GM19240 (cell line): ENCODE results near the gene NEMP1.
"Not testable (repeated sequence)": the region's sequence is repeated elsewhere in the genome, so short reads cannot be mapped to it uniquely, and the experiment has no call there.

Experiments
- DNase-seq: peaks from one replicate; pipeline ENCODE4 v3.0.0; 2011; ENCODE audit warnings: low spot score; ENCODE audit not compliant: insufficient read length

The NEMP1 gene

DNA sequence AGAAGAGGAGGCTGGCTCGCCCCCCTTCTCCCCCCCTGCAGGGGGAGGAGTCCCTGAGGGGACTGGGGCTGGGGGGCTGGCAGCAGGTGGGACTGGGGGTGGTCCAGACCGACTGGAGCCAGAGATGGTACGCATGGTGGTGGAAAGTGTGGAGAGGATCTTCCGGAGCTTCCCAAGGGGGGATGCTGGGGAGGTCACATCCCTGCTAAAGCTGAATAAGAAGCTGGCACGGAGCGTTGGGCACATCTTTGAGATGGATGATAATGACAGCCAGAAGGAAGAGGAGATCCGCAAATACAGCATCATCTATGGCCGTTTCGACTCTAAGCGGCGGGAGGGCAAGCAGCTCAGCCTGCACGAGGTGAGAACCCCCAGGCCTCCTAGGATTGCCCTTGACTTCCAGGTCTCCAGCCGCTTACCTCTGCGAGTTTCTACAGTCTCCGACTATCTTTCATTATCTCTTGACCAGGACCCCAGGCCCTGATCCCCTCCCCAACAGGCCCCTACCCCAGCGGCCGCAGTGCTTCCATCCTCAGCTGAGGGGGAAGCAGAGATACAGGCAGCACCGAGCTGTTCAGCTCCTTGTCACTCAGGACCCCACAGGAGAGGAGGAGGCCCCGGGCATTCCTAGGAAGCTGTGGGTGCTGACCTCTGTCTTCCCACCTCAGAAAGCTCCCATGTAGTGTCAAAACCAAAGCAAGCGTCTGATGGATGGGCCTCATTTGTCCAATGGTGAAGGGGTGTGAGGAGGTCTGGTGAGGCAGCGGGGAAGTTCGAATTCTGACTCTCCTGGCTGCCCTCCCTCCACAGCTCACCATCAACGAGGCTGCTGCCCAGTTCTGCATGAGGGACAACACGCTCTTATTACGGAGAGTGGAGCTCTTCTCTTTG lies 13.3 kb upstream of the NEMP1 start:
- DNase-seq, result no peak

DNA sequence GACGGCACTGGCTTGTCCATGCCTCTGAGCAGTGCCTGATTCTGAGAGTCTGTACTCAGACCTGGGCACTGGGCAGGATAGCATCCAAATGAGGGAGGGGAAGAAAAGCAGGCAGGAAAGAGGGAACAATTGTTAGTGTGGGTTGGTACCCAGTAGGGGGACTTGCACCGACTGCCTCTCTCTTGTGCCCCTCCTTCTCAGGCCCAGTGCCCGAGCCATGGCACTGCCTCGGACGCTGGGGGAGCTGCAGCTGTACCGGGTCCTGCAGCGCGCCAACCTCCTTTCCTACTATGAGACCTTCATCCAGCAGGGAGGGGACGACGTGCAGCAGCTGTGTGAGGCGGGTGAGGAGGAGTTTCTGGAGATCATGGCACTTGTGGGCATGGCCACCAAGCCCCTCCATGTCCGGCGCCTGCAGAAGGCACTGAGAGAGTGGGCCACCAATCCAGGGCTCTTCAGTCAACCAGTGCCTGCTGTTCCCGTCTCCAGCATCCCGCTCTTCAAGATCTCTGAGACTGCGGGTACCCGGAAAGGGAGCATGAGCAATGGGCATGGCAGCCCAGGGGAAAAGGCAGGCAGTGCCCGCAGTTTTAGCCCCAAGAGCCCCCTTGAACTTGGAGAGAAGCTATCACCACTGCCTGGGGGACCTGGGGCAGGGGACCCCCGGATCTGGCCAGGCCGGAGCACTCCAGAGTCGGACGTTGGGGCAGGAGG lies 12.5 kb upstream of the NEMP1 start:
- no peak for DNase-seq

DNA sequence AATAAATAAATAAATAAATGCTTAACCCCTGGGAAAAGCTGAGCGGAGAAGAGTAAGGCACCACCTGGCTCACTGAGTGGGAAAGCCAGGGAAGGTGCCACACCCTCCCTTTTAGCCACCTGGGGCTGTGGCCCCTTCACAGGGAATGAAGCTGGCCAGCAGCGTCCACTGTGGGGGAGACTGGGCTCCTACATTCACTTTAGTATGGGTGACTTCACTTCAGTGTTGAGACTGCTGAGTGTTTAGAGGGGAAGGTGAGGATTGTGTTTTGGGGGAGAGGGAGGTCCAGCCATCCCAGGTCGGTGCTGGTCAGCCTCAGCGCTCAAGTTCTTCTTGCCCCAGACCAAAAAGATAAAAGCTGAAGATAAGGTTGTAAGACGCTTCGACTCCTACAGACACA lies 11.9 kb upstream of the NEMP1 start:
- no peak for DNase-seq

DNA sequence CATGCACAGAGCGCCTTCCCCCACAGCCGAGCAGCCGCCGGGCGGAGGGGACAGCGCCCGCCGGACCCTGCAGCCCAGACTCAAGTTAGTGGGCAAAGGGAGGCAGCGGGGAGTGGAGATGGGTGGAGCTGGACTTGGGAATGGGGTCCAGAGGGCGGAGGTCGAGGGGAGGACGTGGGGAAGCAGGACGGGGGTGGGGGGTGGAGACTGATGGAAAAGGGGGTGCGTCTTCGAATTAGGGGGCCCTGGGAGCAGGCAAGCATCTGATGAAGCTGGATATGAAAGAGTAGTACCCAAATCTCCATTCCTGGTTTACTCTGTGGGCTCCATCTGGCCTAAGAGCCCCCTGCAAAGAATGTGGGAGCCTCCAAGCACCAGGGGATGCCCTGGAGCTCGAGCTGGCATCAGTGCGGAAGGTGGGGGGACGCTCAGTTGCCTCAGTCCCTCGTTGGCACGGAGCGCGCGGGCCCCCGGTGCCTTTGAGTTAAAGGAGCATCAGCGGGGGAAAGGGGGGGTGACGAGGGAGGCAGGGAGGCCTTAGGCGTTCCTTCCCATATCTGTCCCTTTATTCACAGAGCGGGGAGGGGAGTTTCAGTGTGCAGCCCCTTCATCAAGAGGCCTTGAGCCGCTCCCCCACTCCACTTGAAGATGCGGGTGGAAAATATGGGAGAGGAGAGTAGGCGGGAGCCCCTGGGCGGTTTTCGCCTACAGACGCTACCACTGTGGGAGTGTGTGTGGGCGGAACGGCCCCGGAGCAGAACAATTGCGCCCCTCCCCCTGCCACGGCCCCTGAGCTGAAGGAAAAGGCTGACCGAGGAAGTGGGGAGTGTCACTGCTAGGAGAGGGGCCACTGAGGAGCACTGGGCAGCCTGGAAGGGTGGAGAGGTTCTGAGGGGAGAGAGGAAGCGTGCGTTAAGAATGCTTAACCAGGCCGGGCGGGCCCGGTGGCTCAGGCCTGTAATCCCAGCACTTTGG lies 11.0 kb upstream of the NEMP1 start:
- no peak for DNase-seq

DNA sequence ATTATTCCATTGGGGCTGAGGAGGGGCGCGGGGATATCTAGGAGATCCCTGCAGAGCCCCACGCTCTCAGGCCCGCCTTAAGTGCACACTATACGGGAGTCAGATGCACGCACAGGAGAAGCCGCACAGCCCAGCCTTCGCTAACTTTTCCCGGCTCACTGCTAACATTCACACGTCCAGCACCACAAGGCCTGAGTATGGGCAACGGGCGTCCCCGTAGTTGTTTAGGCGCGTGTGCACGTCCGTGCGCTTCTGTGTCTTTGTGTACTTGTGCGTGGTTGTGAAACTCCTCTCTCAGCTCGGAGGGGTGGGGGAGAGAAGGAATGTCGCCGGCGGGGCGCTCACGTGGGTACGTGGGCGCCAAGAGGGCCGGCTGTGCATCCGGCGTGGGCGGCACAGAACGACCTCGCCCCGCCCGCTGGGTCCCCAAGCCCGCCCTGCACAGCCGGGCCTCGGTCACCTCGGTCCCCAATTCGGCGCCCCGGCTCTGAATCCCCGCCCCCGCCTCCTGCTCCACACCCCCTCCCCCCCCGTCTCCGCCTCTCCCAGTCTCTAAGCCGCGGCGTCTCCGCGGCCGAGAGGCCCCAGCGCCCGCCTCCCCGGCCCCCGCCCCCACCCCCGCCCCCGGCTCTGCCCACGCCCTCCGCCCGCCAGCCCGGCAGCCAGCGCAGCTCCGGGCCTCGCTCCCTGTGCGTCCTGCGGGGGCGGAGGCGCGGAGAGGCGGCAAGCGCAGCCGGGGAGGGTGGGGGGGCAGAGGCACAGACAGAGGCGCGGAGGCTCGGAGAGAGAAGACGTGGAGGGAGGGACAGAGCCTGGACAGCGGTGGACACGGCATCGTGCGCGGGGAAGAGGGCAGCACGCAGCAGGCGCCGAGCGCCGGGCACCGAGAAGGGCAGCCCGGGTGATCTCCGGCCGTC lies 10.0 kb upstream of the NEMP1 start, which contains the start of gene NAB2:
Gene NAB2, plus strand, starts transcription at position 761 of the 917 bp plus-strand sequence. CDS start 158 bp downstream, outside the sequence.
- peak; percentile 73 for DNase-seq

DNA sequence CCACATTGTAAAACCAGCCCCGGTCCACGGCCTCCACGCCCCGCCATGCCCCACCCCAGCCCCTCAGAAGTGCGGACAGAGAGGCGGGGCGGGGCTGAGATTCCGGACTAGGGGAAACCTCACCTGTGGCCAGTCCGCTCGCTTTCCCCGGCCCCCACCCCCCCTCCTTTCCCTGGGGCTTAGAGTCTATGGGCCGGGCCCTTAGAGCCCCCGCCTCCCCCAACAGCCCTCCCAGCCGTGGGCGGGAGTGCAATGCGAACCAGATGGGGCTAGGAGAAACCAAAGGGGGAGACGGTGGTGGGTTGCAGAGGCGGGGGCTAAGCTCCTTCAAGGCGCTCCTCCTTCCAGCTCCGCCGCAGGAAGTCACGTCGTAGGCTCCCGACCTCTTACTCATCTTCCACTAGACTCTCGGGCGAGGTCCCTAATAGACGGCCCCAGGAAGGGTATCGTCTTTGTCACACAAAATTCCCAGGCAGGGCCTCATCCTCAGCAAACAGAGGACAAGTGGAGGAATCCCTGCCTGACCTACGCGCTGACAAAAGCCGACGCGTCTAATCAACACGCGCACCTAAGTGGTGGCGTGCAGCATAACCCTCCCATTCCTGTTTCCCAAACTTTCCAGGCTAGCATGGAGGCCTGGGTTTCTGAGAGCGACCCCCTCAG lies 9.2 kb upstream of the NEMP1 start:
- DNase-seq, result peak; percentile 37

DNA sequence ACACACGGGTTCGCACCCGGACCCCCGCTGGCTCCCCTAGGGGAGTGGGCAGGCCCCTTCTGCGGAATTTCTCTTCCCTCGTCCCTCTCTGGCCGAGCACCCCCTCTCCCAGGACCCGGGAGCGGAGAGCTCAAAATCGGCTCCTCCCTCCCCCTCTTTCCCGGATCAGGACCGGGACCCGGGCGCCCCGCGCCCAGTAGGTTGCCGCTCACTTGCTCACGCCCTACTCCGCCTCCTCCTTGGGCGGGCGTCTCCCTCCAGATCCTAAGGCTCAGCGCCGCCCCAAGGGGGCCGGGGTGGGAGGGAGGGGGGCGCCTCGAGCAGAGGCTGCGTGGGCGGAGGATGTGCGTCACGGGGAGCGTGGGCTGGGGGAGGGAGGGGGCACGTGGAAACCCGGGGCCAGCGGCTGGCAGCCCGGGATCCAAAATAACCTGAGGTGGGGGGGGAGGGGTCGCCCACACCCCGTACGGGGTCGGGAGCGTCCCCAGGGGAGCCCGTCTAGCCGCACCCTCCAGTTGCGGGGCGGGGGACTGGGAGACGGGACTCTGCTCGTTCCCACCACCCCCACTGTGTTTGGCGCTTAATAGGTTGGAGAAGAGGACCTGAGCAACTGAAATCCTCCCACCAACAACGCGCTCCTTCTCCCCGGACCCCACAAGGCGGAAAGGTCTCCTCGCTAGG lies 8.6 kb upstream of the NEMP1 start:
- no peak for DNase-seq

DNA sequence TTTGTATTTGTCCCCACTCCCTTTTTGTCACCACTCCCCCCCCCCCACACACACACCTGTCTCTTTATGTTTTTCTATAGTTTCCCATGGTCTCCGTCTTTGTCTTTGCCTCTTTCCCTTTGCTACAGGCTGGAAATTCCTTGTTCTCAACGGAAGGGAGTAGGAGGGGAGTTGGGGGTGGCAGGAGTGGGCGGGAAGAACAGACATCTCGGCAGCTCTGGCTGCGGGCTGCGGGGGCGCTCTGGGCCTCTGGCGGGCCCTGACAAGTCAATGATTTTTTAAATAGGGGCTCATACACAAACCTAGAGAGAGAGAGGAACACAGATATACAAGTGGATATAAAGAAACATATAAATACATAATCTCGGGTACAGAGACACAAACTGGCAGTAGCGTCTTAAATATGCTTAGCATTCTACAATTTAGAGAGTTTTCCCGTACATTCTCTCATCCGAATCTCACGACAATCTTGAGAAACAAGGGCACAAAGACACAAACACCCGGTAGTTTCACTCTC lies 8.0 kb upstream of the NEMP1 start:
- DNase-seq, result no peak

DNA sequence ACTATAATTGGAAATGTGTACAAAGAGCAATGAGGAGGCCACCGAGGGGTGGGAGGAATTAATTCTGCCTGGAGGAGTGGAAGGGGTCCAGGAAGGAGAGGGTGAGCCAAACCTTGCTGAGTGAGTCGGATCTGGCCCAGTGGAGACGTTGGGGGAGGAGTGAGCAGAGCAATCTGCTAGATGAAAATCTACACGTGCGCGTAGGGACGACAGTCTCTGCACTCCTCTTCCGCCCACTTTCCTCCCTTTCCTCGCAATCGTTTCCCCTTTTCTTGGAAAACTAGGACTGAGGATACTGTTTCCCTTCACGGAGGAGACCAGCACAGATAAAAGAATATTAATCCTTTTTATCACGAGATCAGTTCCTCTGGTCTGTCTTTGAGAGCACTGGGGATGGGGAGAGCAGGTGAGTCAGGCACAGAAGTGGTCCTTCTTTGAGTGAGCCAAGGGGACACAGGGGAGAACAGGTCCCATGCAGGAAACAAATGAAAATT lies 7.5 kb upstream of the NEMP1 start:
- no peak for DNase-seq

DNA sequence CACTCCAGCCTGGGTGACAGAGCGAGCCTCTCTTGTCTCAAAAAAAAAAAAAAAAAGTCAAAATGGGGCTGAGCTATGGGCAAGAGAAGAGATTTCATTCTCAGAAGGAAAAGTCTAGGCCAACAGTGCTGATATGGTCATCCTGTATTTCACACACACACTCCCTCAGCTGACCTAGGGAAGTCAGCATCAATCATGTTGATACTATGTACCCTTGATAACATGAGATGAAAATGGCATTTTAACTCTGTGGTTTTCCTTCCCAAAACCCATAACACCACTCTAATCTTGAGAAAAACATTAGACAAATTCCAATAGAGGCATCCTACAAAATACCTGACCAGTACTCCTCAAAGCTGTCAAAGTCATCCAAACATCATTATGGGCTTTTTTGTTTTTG lies 2.3 kb upstream of the NEMP1 start:
- DNase-seq, result no peak

DNA sequence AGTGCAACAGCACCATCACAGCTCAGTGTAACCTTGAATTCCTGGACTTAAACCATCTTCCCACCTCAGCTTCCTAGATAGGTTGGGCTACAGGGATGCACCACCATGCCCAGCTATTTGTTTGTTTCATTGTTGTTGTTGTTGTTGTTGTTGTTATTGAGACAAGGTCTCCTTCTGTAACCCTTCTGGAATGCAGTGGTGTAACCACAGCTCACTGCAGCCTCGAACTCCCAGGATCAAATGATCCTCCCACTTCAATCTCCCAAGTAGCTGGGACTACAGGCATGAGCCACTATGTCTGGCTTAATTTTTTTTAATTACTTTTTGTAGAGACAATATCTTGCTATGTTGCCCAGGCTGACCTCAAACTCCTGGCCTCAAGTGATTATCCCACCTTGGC lies 1.2 kb upstream of the NEMP1 start:
- no peak for DNase-seq

DNA sequence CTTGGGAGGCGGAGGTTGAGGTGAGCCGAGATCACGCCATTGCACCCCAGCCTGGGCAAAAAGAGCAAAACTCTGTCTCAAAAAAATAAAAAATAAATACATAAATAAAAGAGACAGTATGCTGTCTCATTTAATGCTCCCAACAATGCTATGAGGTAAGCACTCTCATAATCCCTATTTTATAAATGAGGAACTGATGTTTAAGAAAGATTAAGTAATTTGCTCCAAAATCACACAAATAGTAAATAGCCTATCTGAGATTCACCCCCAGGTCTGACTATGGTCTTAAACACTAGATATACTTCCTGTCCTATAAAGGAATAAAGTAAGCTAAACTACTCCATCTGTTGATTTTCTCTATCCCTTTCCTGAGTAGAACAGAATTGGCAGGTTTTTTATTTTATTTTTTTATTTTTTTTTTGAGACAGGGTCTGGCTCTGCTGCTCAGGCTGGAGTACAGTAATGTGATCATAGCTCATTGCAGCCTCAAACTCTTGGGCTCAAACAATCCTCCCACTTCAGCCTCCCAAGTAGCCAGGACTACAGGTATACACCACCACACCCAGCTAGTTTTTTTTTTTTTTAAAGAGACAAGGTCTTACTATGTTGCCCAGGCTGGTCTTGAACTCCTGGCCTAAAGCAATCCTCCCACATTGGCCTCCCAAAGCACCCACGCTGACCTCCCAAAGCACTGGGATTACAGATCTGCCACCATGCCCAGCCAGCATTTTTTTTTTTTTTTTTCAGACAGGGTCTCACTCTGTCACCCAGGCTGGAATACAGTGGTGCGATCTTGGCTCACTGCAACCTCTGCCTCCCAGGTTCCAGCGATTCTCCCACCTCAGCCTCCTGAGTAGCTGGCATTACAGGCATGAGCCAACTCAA lies 4.8 kb downstream of the NEMP1 start:
- not testable (repeated sequence) for DNase-seq

DNA sequence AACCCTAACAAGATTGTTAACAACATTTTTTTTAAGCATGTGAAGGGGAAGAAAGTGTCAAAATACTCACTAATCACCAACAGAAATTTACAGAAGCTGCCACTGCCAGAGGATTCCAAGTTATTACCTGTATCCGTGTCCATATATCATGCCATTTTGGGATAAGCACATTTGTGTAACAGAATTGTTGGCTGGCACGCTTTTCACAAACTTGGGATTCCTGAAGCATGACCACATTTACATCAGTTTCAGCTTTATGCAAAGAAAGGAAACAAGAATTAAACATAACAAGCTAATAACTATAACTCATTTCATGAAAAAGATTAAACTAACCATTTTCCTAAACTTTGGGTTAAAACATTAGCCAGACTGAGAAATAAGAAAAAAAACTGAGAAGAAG lies 5.9 kb downstream of the NEMP1 start:
- DNase-seq, result no peak

DNA sequence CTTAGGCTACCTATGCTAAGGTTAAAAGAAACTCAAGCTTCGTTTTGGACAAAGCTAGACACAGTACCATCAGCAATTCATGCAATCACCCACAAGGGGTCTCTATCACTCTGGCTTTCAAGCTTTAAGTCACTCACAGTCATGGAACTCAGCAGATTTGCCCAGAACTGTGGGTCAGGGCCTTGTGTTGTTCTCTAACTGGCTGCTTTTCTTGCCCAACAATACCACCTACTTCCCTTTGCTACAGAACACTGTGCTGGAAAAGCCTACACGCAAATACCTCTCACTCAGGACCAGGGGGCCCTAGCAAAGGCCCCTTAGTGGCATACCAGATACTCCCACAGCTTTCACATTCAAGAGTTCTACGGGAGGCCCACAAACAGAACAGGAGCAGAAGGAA lies 9.1 kb downstream of the NEMP1 start:
- no peak for DNase-seq

DNA sequence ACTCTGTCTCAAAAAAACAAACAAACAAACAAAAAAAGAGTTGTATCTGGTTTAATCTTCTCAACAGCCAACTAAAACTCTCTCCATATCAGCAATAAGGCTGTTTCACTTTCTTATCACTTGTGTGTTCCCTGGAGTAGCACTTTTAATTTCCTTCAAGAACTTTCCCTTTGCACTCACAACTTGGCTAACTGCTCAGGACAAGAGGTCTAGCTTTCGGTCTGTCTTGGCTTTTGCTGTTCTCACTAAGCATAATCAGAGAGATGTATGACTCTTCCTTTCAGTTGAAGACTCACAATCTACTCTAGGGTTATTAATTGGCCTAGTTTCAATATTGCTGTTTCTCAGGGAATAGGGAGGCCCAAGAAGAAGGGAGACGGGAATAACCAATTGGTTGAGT lies 12.3 kb downstream of the NEMP1 start:
- no peak for DNase-seq

DNA sequence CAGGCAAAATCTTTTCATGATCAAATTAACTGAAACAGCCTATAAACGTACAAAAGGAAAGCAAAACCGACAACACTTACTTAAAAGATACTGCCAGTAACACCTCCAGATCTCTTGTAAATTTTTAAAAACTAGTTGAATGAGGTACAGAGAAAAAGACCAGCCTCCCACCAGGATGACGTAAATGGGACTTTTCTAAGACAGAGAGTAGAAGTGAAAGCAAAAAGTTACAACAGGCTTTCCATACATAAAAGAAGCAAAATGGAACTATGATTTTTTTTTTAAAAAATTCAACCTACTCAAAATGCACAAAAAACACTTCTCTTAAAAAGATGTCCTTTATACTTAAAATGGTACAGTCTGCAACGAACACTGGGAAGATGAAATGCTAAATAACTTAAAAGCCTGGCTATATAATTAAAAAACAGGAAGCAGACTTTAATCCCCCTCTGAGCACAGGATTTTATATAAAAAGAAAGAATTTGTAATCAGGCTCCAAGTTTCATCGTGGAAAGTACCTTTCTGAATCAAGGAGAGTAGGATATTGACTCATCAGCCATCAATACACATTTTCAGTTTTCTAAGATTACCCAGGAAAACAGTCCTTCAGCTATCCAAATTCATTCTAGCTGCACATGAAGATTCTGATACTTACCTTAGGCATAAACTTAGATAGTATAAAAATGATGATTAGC lies 14.5 kb downstream of the NEMP1 start:
- peak; percentile 41 for DNase-seq

DNA sequence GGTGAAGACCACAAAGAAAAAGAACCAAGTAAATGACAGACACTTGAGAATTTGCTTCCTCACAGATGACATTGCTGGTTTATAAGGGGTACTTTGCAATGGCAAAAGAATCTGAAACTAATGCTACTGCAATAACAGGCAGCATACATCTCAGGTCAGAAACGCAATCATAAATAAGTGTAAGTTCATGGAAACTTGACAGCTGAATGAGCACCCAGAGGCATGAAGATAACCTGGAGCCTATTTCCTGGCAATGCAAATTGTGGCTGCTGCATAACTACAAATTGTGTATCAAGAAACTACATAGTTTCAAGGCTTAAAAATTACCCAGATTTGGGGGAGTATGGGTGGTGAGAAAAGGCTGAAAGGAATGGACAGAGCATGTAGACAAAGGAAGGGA lies 20.1 kb downstream of the NEMP1 start:
- DNase-seq, result no peak
